Suprapubic skin (tissue), 4 donors: ENCODE data around the gene TRIP4.

Experiments
- CTCF ChIP-seq, 2 donors: fragments of 200-600 bp in 1 of 2; fragments of 450-650 bp in 1 of 2; sonication (generic) in 1 of 2; IDR thresholded peaks; one replicate each; pipeline ENCODE4 v1.5.1; 2016 to 2019; ENCODE audit warnings: antibody characterized with exemption in 2 of 2, mild to moderate bottlenecking in 1 of 2, moderate library complexity in 1 of 2
- EP300 ChIP-seq: sonication (generic); formaldehyde crosslinking; IDR thresholded peaks from one replicate; pipeline ENCODE4 v1.6.1; 2017; ENCODE audit warnings: antibody characterized with exemption
- POLR2A ChIP-seq, 2 donors: fragments of 450-650 bp; IDR thresholded peaks; one replicate each; pipeline ENCODE4 v1.6.1; 2017; ENCODE audit warnings: antibody characterized with exemption in 2 of 2, mild to moderate bottlenecking in 2 of 2, moderate library complexity in 2 of 2
- POLR2AphosphoS5 ChIP-seq, 3 donors: sonication (generic); formaldehyde crosslinking; IDR thresholded peaks; one replicate each; pipeline ENCODE4 v1.6.1; 2017; ENCODE audit warnings: antibody characterized with exemption in 3 of 3

- TF ChIP-seq CTCF (IDR thresholded peaks at IDR 0.05) = no peak
- TF ChIP-seq EP300 = no peak
- peak in 1 of 2 donors; percentile 42 for TF ChIP-seq POLR2A (IDR thresholded peaks at IDR 0.05)
- peak in 1 of 3 donors; percentile 21 for TF ChIP-seq POLR2AphosphoS5 (IDR thresholded peaks at IDR 0.05)
Observed at GRCh38 chr15:64460724-64461720, 73.4 kb downstream of the TRIP4 start.
